ENCODE data around the gene RALGPS1.

- TF ChIP-seq CTCF (conservative IDR thresholded peaks at IDR 0.05 in 1 of 2, IDR thresholded peaks at IDR 0.05 in 1 of 2; ENCODE audit: low read depth in 1 of 2, low read length in 2 of 2) = no peak
- TF ChIP-seq EZH2 (IDR thresholded peaks at IDR 0.05; ENCODE audit: low read length, missing control alignments) = no peak
These were observed 45.3 kb downstream of the RALGPS1 start for GRCh38 chr9:126959917-126960316.

Measured in fibroblast of lung (primary cell).